ENCODE data around the gene CYP4B1.
"Not testable (repeated sequence)": the region's sequence is repeated elsewhere in the genome, so short reads cannot be mapped to it uniquely, and the experiment has no call there.

DNA sequence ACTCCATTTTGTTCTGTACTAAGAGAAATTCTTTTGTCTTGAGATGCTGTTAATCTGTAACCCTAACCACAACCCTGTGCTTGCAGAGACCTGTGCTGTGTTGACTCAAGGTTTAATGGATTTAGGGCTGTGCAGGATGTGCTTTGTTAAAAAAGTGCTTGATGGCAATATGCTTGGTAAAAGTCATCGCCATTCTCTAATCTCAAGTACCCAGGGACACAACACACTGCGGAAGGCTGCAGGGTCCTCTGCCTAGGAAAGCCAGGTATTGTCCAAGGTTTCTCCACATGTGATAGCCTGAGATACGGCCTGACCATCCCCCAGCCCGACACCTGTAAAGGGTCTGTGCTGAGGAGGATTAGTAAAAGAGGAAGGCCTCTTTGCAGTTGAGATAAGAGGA is 10.2 kb upstream of the CYP4B1 start:
- TF ChIP-seq, protein P1, sequence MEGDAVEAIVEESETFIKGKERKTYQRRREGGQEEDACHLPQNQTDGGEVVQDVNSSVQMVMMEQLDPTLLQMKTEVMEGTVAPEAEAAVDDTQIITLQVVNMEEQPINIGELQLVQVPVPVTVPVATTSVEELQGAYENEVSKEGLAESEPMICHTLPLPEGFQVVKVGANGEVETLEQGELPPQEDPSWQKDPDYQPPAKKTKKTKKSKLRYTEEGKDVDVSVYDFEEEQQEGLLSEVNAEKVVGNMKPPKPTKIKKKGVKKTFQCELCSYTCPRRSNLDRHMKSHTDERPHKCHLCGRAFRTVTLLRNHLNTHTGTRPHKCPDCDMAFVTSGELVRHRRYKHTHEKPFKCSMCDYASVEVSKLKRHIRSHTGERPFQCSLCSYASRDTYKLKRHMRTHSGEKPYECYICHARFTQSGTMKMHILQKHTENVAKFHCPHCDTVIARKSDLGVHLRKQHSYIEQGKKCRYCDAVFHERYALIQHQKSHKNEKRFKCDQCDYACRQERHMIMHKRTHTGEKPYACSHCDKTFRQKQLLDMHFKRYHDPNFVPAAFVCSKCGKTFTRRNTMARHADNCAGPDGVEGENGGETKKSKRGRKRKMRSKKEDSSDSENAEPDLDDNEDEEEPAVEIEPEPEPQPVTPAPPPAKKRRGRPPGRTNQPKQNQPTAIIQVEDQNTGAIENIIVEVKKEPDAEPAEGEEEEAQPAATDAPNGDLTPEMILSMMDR (IDR thresholded peaks at IDR 0.05): not testable (repeated sequence)
- not testable (repeated sequence) for TF ChIP-seq POLR2A (IDR thresholded peaks at IDR 0.05)
